ENCODE data around the gene GNB1L. TPM values are rescaled to one million over a fixed set of nuclear protein-coding genes. Genes with fewer than 3 reads are reported as not detected.

The GNB1L gene
- total RNA-seq, 1 donor from 2014 or later: 7.8 TPM

GRCh38 chr22:19823902-19824211 is 30.8 kb downstream of the GNB1L start:
- peak; percentile 61 for DNase-seq
- Histone ChIP-seq H3K27me3 (no peaks in the 10 kb centered on the region), H3K27ac (no peak overlapping the region), H3K9me3 (no peaks in the 10 kb centered on the region), H3K4me3 (no peak overlapping the region), H3K4me1 (peaks cover 5% of the 10 kb centered on the region), H3K36me3 (no peaks in the 10 kb centered on the region)
- intact Hi-C loops (cut with DNase I): no loop called here
- no peak for TF ChIP-seq CTCF (IDR thresholded peaks at IDR 0.05)
- peak; percentile 21 for ATAC-seq

GRCh38 chr22:19823191-19823901 is 31.3 kb downstream of the GNB1L start:
- DNase-seq: no peak
- no peaks in the 10 kb centered on the region for H3K36me3 ChIP-seq
- no peak overlapping the region for H3K27ac ChIP-seq
- intact Hi-C loops (cut with DNase I): no loop called here
- TF ChIP-seq CTCF (IDR thresholded peaks at IDR 0.05): no peak
- no peak for ATAC-seq
- H3K4me3 ChIP-seq: no peak overlapping the region
- no peaks in the 10 kb centered on the region for H3K27me3 ChIP-seq
- no peaks in the 10 kb centered on the region for H3K9me3 ChIP-seq
- peaks cover 5% of the 10 kb centered on the region for H3K4me1 ChIP-seq

GRCh38 chr22:19822301-19823117 is 32.2 kb downstream of the GNB1L start:
- peak; percentile 43 for ATAC-seq
- H3K4me1 ChIP-seq: peaks cover 10% of the 10 kb centered on the region
- no peak overlapping the region for H3K27ac ChIP-seq
- no peaks in the 10 kb centered on the region for H3K27me3 ChIP-seq
- DNase-seq: peak; percentile 70
- no peak for TF ChIP-seq CTCF (IDR thresholded peaks at IDR 0.05)
- no peaks in the 10 kb centered on the region for H3K9me3 ChIP-seq
- H3K4me3 ChIP-seq: no peak overlapping the region
- intact Hi-C loops (cut with DNase I): no loop called here
- no peaks in the 10 kb centered on the region for H3K36me3 ChIP-seq

- ATAC-seq (no peak), DNase-seq (peak; percentile 56)
- intact Hi-C loops (cut with DNase I): no loop called here
- Histone ChIP-seq H3K9me3 (no peaks in the 10 kb centered on the region), H3K4me1 (peaks cover 10% of the 10 kb centered on the region), H3K27me3 (no peaks in the 10 kb centered on the region), H3K4me3 (no peak overlapping the region), H3K36me3 (no peaks in the 10 kb centered on the region), H3K27ac (no peak overlapping the region)
- TF ChIP-seq CTCF (IDR thresholded peaks at IDR 0.05): no peak
These were observed 33.0 kb downstream of the GNB1L start for GRCh38 chr22:19821523-19822300.

- Histone ChIP-seq H3K4me3 (no peak overlapping the region), H3K9me3 (no peaks in the 10 kb centered on the region), H3K27ac (no peak overlapping the region), H3K27me3 (no peaks in the 10 kb centered on the region), H3K36me3 (no peaks in the 10 kb centered on the region), H3K4me1 (peaks cover 10% of the 10 kb centered on the region)
- intact Hi-C loops (cut with DNase I): no loop called here
- no peak for TF ChIP-seq CTCF (IDR thresholded peaks at IDR 0.05)
- ATAC-seq (no peak), DNase-seq (peak; percentile 56)
These were observed 33.7 kb downstream of the GNB1L start for GRCh38 chr22:19820880-19821522.

All from upper lobe of right lung (tissue), 1 donor.